GM12872 (cell line): ENCODE results near the gene GLI3.

Source experiments
- CTCF ChIP-seq: IDR thresholded peaks from 3 replicates; pipeline ENCODE4 v1.5.1; 2011; ENCODE audit warnings: low read depth, mild to moderate bottlenecking, low read length, moderate library complexity; ENCODE audit not compliant: insufficient read depth

Gene GLI3

DNA sequence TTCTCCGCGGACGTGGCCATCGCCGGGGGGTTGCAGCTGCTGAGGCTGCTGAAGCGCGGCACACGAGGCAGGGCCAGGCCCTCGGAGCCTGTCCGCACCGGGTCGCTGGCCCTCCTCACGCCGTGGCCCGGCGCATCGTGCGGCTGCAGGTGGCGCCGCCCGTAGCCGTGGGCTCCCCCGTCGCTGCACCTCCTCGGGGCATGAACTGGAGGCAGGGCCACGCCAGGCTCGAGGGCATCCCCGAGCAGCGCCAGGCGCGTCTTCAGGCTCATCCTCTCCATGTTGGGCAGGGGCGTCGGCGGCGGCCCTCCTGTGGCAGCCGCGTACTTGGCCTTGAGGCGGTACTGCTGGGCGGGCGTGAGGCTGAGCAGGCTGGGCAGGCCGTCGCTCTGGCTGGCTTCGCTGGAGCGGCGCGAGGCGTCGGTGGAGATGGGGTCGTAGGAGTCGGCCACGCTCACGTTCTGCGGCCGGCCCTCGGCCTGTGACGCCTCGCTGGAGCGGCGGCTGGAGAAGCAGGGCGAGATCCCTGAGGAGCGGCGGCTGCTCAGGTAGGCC, 271.0 kb downstream of the GLI3 start:
- TF ChIP-seq CTCF: no peak

DNA sequence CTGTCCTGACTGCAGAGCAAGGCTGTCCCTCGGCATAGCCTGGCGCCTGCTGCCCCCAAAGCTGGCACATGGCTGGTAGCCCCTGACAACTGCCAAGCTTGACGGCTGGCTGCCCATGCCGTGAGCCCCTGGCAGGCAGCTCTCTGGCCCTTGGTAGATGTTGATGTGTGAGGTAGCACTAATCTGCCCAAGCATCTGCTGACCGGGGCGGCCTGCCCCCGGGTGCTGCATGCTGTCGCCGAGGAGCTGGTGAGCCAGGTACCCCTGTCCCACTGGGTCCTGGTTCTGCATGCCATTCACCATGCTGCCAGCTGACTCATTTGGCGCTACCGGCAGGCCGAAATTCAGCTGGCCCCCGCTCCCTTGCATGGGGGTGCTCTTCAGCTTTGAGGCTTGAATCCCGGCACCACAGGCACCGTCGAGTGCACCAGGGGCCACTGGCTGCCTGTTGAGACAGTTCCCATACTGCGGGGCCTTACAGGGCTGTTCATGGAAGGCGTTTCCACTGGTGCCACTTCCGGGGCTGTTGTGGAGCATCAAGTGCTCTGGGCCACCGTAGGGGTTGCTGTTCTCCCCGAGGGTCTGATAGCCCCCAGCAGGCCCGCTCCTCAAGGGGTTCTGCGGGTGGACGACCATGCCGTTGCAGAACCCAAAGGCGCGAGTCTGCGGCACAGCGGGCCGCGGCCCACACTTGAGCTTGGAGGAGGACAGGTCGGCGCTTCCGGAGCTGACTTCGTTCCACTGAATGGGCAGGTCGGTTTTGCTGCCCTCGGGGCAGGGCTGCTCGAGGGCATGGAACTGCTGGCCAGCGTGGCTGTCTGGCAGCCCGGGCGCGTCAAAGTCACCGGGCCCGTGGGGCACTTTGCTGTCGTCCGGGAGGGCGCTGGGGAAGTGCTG, 271.9 kb downstream of the GLI3 start:
- no peak for TF ChIP-seq CTCF

GRCh38 chr7:41964183-41964753, 272.7 kb downstream of the GLI3 start:
- no peak for TF ChIP-seq CTCF

DNA sequence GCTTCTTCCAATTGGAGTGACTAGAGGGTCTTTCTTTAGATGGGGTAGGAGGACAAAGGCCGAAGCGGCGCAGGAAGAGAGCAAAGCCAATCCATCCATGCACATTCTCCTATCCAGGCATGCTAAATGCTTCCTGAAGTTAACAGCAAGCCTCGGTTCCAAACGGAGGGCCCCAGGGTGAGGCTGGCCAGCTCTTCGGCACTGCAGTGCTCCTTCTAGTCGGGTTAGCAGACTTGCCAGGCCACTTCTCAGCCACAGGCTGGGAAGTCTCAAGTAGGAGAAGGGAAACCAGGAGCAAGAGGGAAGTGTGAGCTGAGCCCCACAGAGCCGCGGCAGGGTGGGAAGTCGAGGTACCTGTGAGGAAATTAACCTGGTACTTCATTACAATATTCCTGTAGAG, 280.3 kb downstream of the GLI3 start:
- TF ChIP-seq CTCF: no peak

DNA sequence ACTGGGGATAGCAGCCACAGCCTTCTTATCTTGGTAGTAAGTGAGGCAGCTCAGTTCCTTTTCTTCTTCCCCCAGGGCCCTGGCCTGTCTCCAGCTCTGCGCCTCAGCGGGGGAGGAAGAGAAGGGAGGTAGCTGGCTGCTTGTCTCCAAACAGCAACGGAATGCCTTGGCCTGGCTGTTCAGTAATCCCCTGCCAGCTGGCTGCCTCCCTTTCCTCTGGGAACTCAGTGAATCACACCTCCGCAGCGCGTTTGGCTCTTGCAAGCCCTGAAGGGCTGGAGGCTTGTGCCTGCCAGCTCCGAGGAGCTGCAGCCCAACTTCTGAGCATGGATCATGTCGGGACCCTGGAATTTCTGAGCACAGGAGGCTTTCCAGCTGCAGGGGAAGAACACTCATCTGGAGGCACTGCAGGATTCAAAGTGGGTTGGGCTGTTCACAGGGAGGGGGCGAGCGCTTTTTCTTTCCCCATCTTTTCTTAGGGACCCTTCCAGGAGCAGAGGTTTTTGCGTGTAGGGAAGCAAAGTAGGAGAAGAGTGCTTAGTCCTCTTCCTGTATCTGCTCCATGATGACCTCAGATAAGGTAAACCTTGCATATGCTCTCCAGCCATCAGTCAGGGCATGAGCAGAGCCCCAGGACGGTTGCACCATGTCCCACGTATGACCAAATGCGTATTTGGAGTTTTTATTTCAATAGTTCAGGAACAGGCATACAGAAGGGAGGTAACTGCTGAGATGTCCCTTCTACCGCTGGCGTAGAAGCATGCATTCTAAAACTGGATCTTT, 280.9 kb downstream of the GLI3 start:
- no peak for TF ChIP-seq CTCF

DNA sequence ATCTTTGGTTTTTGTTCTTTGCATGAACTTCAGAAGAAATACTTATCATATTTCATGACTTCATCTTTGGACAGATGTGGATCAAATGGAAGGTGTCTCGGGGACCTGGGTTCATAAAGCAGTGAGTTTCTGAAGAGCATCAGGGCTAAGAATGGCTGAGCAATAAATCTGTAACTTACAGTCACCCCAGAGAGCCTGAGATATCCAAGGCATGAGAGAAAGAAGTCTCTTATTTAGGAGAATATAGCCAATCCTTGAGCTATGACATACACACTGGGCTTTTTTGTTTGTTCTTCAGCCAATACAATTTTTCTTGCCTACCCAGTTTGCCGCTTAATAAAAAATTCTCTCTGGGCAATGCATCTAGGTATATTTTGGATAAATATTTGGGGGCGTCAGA, 281.6 kb downstream of the GLI3 start:
- no peak for TF ChIP-seq CTCF

- TF ChIP-seq CTCF: no peak
Measured at GRCh38 chr7:41954976-41955375, 282.0 kb downstream of the GLI3 start.
